K562 (cell line): ENCODE measurements around the gene IGSF3. TPM values are rescaled to one million over a fixed set of nuclear protein-coding genes. Genes with fewer than 3 reads are reported as not detected.

Source experiments
- ATAC-seq: fragments of 200-7000 bp; cut with Tn5 transposase; 3 replicates; pipeline ENCODE4 v1.9.1; 2020; ENCODE audit warnings: moderate library complexity
- BruUV-seq: library from RNA; stranded (reverse); fragments of 400-500 nt; replicated peaks from 2 replicates; lab custom pipeline; 2021; lab: Mats Ljungman, UMichigan
- CTCF ChIA-PET: fragments of 300-600 bp; formaldehyde crosslinking; extraction: SDS; loops from one replicate; lab custom pipeline; 2021; ENCODE audit warnings: low intra/inter-chr PET ratio; lab: Yijun Ruan, JAX
- POLR2A ChIA-PET: fragments of 300-600, 350-650 bp; sonication (Branson Sonifier 250); formaldehyde crosslinking; extraction: SDS; loops from one replicate; lab custom pipeline; 2021; ENCODE audit warnings: antibody characterized with exemption, inconsistent platforms; lab: Yijun Ruan, JAX
- DNase-seq, 4 experiments: peaks; one replicate each; pipeline versions ENCODE4 v3.0.0 to v3.0.0-alpha.2; 2011 to 2018; ENCODE audit warnings: low spot score in 3 of 4, mixed read lengths in 3 of 4; ENCODE audit errors: extremely low read depth in 1 of 4
- FAIRE-seq: peaks from 2 replicates; lab custom pipeline; 2011; peaks lifted over from hg19 to GRCh38; lab: Jason Lieb, UNC
- H2AFZ ChIP-seq: 2 replicates; pipeline ENCODE4 v1.6.0; 2011; ENCODE audit warnings: low read depth, low read length, control low read depth, inconsistent platforms
- H3K27ac ChIP-seq: fragments of 200-600 bp; 3 replicates; pipeline ENCODE4 v1.8.0; 2011; ENCODE audit warnings: low read depth, mild to moderate bottlenecking, control low read depth, inconsistent platforms, low read length, moderate library complexity, mixed read lengths; ENCODE audit errors: extremely low read depth
- H3K27me3 ChIP-seq, 2 experiments: fragments of 300-600 bp in 1 of 2; 2 replicates in 1 of 2; 3 replicates in 1 of 2; pipeline versions ENCODE4 v1.6.0 to v1.8.0; 2011; ENCODE audit warnings: inconsistent platforms in 2 of 2, low read length in 2 of 2, mild to moderate bottlenecking in 1 of 2, mixed read lengths in 1 of 2, moderate library complexity in 1 of 2; ENCODE audit not compliant: control insufficient read depth in 2 of 2, insufficient read depth in 2 of 2
- H3K36me3 ChIP-seq: fragments of 300-600 bp; 3 replicates; pipeline ENCODE4 v1.8.0; 2011; ENCODE audit warnings: mild to moderate bottlenecking, low read length, inconsistent platforms; ENCODE audit not compliant: control insufficient read depth, insufficient read depth
- H3K4me1 ChIP-seq, 2 experiments: fragments of 200-600 bp in 1 of 2; replicated peaks in 1 of 2; 2 replicates in 1 of 2; 3 replicates in 1 of 2; pipeline versions ENCODE4 v1.5.1 to v1.8.0; 2011; ENCODE audit warnings: inconsistent platforms in 2 of 2, low read length in 2 of 2, mild to moderate bottlenecking in 1 of 2, mixed read lengths in 1 of 2, moderate library complexity in 1 of 2; ENCODE audit not compliant: control insufficient read depth in 2 of 2, insufficient read depth in 2 of 2
- H3K4me2 ChIP-seq: 2 replicates; pipeline ENCODE4 v1.6.1; 2011; ENCODE audit warnings: low read length, control low read depth, inconsistent platforms, mixed read lengths; ENCODE audit not compliant: insufficient read depth
- H3K4me3 ChIP-seq: fragments of 200-600 bp; sonication (generic), shearing (Covaris generic); 2 replicates; pipeline ENCODE4 v1.5.1; 2016; ENCODE audit warnings: control low read depth, inconsistent platforms
- H3K79me2 ChIP-seq: fragments of 200-600 bp; 3 replicates; pipeline ENCODE4 v1.8.0; 2011; ENCODE audit warnings: low read length, inconsistent platforms; ENCODE audit not compliant: control insufficient read depth, insufficient read depth
- H3K9ac ChIP-seq, 2 experiments: 2 replicates each; pipeline versions ENCODE4 v1.6.0 to v1.6.1; 2011; ENCODE audit warnings: low read depth in 2 of 2, low read length in 2 of 2, control low read depth in 1 of 2, inconsistent platforms in 1 of 2, mild to moderate bottlenecking in 1 of 2, mixed read lengths in 1 of 2; ENCODE audit not compliant: insufficient read depth in 1 of 2
- H3K9me1 ChIP-seq: one replicate; pipeline ENCODE4 v1.6.0; 2011; ENCODE audit warnings: inconsistent platforms, mild to moderate bottlenecking, low read length, moderate library complexity; ENCODE audit not compliant: control insufficient read depth, insufficient read depth
- H3K9me3 ChIP-seq: replicated peaks from 2 replicates; pipeline ENCODE4 v1.5.1; 2011; ENCODE audit warnings: low read depth, low read length, inconsistent platforms; ENCODE audit not compliant: control insufficient read depth, insufficient read depth
- H4K20me1 ChIP-seq: replicated peaks from 2 replicates; pipeline ENCODE4 v1.6.1; 2011; ENCODE audit warnings: low read length, inconsistent platforms, mixed read lengths; ENCODE audit not compliant: control insufficient read depth, insufficient read depth
- ETV5 ChIP-seq: sonication (generic); formaldehyde crosslinking; IDR thresholded peaks from 2 replicates; pipeline ENCODE4 v1.4.0; 2020; ENCODE audit warnings: low read depth, mild to moderate bottlenecking, missing genetic modification reagents
- FOS ChIP-seq: IDR thresholded peaks from 3 replicates; pipeline ENCODE4 v1.6.1; 2011; ENCODE audit not compliant: insufficient read length; ENCODE audit errors: extremely low read depth
- FOXK1 ChIP-seq: sonication (generic); formaldehyde crosslinking; IDR thresholded peaks from 2 replicates; pipeline ENCODE4 v1.8.0; 2022; ENCODE audit warnings: missing genetic modification reagents, mild to moderate bottlenecking, borderline replicate concordance
- NELFE ChIP-seq: IDR thresholded peaks from 2 replicates; pipeline ENCODE4 v1.6.1; 2011; ENCODE audit warnings: mild to moderate bottlenecking; ENCODE audit not compliant: insufficient read depth, insufficient read length
- SAFB2 ChIP-seq: fragments of 200-400 bp; formaldehyde crosslinking; IDR thresholded peaks from 2 replicates; pipeline ENCODE4 v1.6.1; 2018; ENCODE audit warnings: borderline replicate concordance, low read length, low read depth, moderate library complexity; ENCODE audit not compliant: severe bottlenecking
- STAG1 ChIP-seq: sonication (generic); formaldehyde crosslinking; IDR thresholded peaks from 2 replicates; pipeline ENCODE4 v1.5.0; 2020; ENCODE audit warnings: missing genetic modification reagents, borderline replicate concordance
- TBL1XR1 ChIP-seq, 2 experiments: IDR thresholded peaks; 2 replicates each; pipeline ENCODE4 v1.6.1; 2012; ENCODE audit warnings: improper control_type of control experiment in 2 of 2, low read length in 2 of 2, mild to moderate bottlenecking in 1 of 2
- VEZF1 ChIP-seq: fragments of 200-800 bp; sonication (Bioruptor generic); IDR thresholded peaks from 2 replicates; pipeline ENCODE4 v1.6.1; 2017; ENCODE audit warnings: missing genetic modification characterization, missing compliant biosample characterization
- ZNF133 ChIP-seq: fragments of 250-450 bp; sonication (Bioruptor Pico); IDR thresholded peaks from 2 replicates; pipeline ENCODE4 v1.4.0; 2020; ENCODE audit warnings: mild to moderate bottlenecking
- ZNF165 ChIP-seq: fragments of 250-450 bp; sonication (Bioruptor Pico); IDR thresholded peaks from 2 replicates; pipeline ENCODE4 v1.4.0; 2020; ENCODE audit warnings: borderline replicate concordance
- ZNF212 ChIP-seq: fragments of 450-650 bp; formaldehyde crosslinking; IDR thresholded peaks from 2 replicates; pipeline ENCODE4 v1.4.0; 2020; ENCODE audit warnings: mild to moderate bottlenecking
- ZNF41 ChIP-seq: fragments of 250-450 bp; sonication (Bioruptor Pico); conservative IDR thresholded peaks from 2 replicates; pipeline ENCODE4 v1.4.0; 2020; ENCODE audit warnings: mild to moderate bottlenecking
- ZNF431 ChIP-seq: sonication (generic); formaldehyde crosslinking; IDR thresholded peaks from 2 replicates; pipeline ENCODE4 v1.8.0; 2022; ENCODE audit warnings: mild to moderate bottlenecking, missing genetic modification reagents
- ZNF785 ChIP-seq: fragments of 250-450 bp; sonication (Bioruptor Pico); IDR thresholded peaks from 2 replicates; pipeline ENCODE4 v1.4.0; 2020; ENCODE audit warnings: mild to moderate bottlenecking
- WGBS: fragments of 100-300 bp; shearing (Covaris generic); methylation state at CpG from one replicate; pipeline ENCODE4 v1.1.6; 2016; ENCODE audit warnings: low coverage, mixed read lengths; ENCODE audit not compliant: insufficient coverage; ENCODE audit errors: missing lambda C conversion rate; 5-methylcytosine and 5-hydroxymethylcytosine counted together
- in situ Hi-C: fragments of 300-500 bp; cut with MboI; formaldehyde crosslinking; loops from 4 replicates; pipeline ENCODE4 v1.15.0; 2018; ENCODE audit warnings: inconsistent platforms, mixed read lengths
- intact Hi-C: fragments of 100-400 bp; cut with micrococcal nuclease; formaldehyde crosslinking; loops from 2 replicates; pipeline ENCODE4 v1.14.2; 2022
- polyA plus RNA-seq, 8 experiments: library from polyadenylated mRNA; depleted of rRNA in 4 of 8; stranded (reverse) in 5 of 8; unstranded in 3 of 8; fragments of >200 nt; fragmentation: Nextera tagmentation in 2 of 8; fragmentation: Illumina TruSeq in 1 of 8; extraction: Ambion mirVana in 2 of 8; extraction: Trizol in 1 of 8; gene quantifications; 2 replicates each; pipeline versions ENCODE4 v1.2.1 to v1.2.3, GENCODE V29; 2011 to 2014; ENCODE audit warnings: inconsistent platforms in 1 of 8, missing spikeins in 1 of 8
- total RNA-seq, 7 experiments: library from RNA; depleted of rRNA in 6 of 7; stranded (reverse); fragments of >200 nt in 6 of 7; fragmentation: Illumina TruSeq in 2 of 7; extraction: Trizol in 2 of 7; gene quantifications; 2 replicates each; pipeline versions ENCODE4 v1.2.1 to v1.2.3, GENCODE V29; 2011 to 2021; ENCODE audit warnings: low replicate concordance in 1 of 7

Gene IGSF3
- total and polyA plus RNA-seq, 9 of the 15 experiments (the other 6 are each of a cell fraction or from before 2014, with no cell fraction given) = 1.1 to 15.0 (median 8.3) TPM

- Histone ChIP-seq H3K9me3 (peaks cover 13% of the 10 kb centered on the region), H3K27ac (no peak overlapping the region), H3K9me1 (no peaks in the 10 kb centered on the region), H3K9ac (no peak overlapping the region), H3K4me3 (no peak overlapping the region), H3K27me3 (no peaks in the 10 kb centered on the region), H3K79me2 (peaks cover 76% of the 10 kb centered on the region), H4K20me1 (peaks cover 18% of the 10 kb centered on the region; the same call in 1 of the 2 replicates), H3K4me2 (0 out of 2 replicates have a peak overlapping the region, but pooled peaks have one; percentile 92), H3K4me1 (peaks cover 36 to 38% of the 10 kb centered on the region in 2 experiments)
- POLR2A ChIA-PET = interaction anchor here (0.8 to 1.8 kb wide), 4 partner anchors 10 to 493 kb away, joined by 4 to 7 read pairs (median 4); no protein-coding TSS in a partner anchor
- intact Hi-C loops = no loop called here
- CTCF ChIA-PET = no interaction called here
- DNase-seq (peak in 1 of 4 experiments; percentile 5), FAIRE-seq (no peak)
- WGBS = 48% methylated on average over 4 of the region's 4 CpGs
- no peak for TF ChIP-seq SAFB2
- no peak for TF ChIP-seq ZNF165 (CRISPR knock-in tag)
- TF ChIP-seq, all 486 proteins: peak for 0
- BruUV-seq = no TSS peak
- Histone ChIP-seq H2AFZ (no peak overlapping the region), H3K36me3 (peaks cover 7% of the 10 kb centered on the region; the same call in 2 of the 3 replicates)
- in situ Hi-C loops = no loop called here
- ATAC-seq = no peak
Observed at GRCh38 chr1:116567790-116568661, 99.5 kb downstream of the IGSF3 start.

GRCh38 chr1:116565222-116565621 is 102.3 kb downstream of the IGSF3 start:
- Histone ChIP-seq H3K9ac (no peak overlapping the region), H3K4me3 (no peak overlapping the region), H3K36me3 (peaks cover 10% of the 10 kb centered on the region), H3K9me1 (no peaks in the 10 kb centered on the region), H3K9me3 (peaks cover 13% of the 10 kb centered on the region), H4K20me1 (peaks cover 18% of the 10 kb centered on the region; the same call in 1 of the 2 replicates), H3K27me3 (no peaks in the 10 kb centered on the region), H3K27ac (no peak overlapping the region), H2AFZ (no peak overlapping the region), H3K4me1 (peaks cover 13 to 20% of the 10 kb centered on the region in 2 experiments; a peak in 4 of 5 replicates), H3K79me2 (peaks cover 96% of the 10 kb centered on the region), H3K4me2 (no peak overlapping the region)
- peak in 2 of 4 experiments; percentile 52 to 53 for DNase-seq
- intact Hi-C loops (no loop called here), in situ Hi-C loops (no loop called here)
- FAIRE-seq = no peak
- ChIA-PET CTCF (no interaction called here), POLR2A (interaction anchor here (0.6 kb wide), 1 partner anchor 1190 kb away, joined by 3 read pairs; no protein-coding TSS in a partner anchor)
- no peak for ATAC-seq
- no TSS peak for BruUV-seq
- WGBS = 6% methylated on average over 1 of the region's 1 CpG
- TF ChIP-seq STAG1 (no peak), ZNF431 (CRISPR knock-in tag) (no peak), ZNF785 (CRISPR knock-in tag) (no peak), VEZF1 (CRISPR knock-in tag) (no peak), FOXK1 (no peak), TBL1XR1 (IDR thresholded peaks at IDR 0.05; ENCODE audit: low read length in 2 of 2) (no peak), FOS (no peak), NELFE (no peak), ZNF212 (no peak), ZNF41 (CRISPR knock-in tag) (no peak), ZNF133 (CRISPR knock-in tag) (no peak), ETV5 (no peak)
